Mesenchymal stem cell (in vitro differentiated cells and primary cell): Measurements from ENCODE around the gene SYT2.
"Not testable (repeated sequence)": the region's sequence is repeated elsewhere in the genome, so short reads cannot be mapped to it uniquely, and the experiment has no call there.

Experiments
- DNase-seq: peaks from one replicate; pipeline ENCODE4 v3.0.0-alpha.2; 2013
- H2AFZ ChIP-seq: one replicate; pipeline ENCODE4 v1.6.1; 2013; ENCODE audit warnings: low read depth, mild to moderate bottlenecking, control low read depth, inconsistent platforms, low read length, moderate library complexity
- H2AK5ac ChIP-seq: 2 replicates; pipeline ENCODE4 v1.6.1; 2013; ENCODE audit warnings: low read length, moderate library complexity, mild to moderate bottlenecking, inconsistent platforms; ENCODE audit not compliant: severe bottlenecking
- H2BK120ac ChIP-seq: one replicate; pipeline ENCODE4 v1.6.1; 2013; ENCODE audit warnings: low read depth, mild to moderate bottlenecking, inconsistent platforms, low read length, moderate library complexity
- H2BK12ac ChIP-seq, 2 experiments: one replicate each; pipeline ENCODE4 v1.6.1; 2013; ENCODE audit warnings: inconsistent platforms in 2 of 2, low read length in 2 of 2, mild to moderate bottlenecking in 2 of 2, moderate library complexity in 2 of 2, control low read depth in 1 of 2
- H2BK15ac ChIP-seq: one replicate; pipeline ENCODE4 v1.6.1; 2013; ENCODE audit warnings: mild to moderate bottlenecking, low read depth, inconsistent platforms; ENCODE audit not compliant: poor library complexity, severe bottlenecking
- H2BK5ac ChIP-seq: 2 replicates; pipeline ENCODE4 v1.6.1; 2013; ENCODE audit warnings: low read depth, mild to moderate bottlenecking, low read length, control low read depth, inconsistent platforms; ENCODE audit not compliant: poor library complexity, severe bottlenecking
- H3K14ac ChIP-seq, 2 experiments: one replicate each; pipeline ENCODE4 v1.6.1; 2013; ENCODE audit warnings: inconsistent platforms in 2 of 2, low read length in 2 of 2, control low read depth in 1 of 2, mild to moderate bottlenecking in 1 of 2, moderate library complexity in 1 of 2
- H3K18ac ChIP-seq, 2 experiments: one replicate each; pipeline ENCODE4 v1.6.1; 2013; ENCODE audit warnings: inconsistent platforms in 2 of 2, low read length in 2 of 2, control low read depth in 1 of 2, low read depth in 1 of 2, mild to moderate bottlenecking in 1 of 2
- H3K23ac ChIP-seq, 2 experiments: one replicate each; pipeline ENCODE4 v1.6.1; 2013; ENCODE audit warnings: inconsistent platforms in 2 of 2, low read length in 2 of 2, mild to moderate bottlenecking in 2 of 2, moderate library complexity in 2 of 2, control low read depth in 1 of 2
- H3K27ac ChIP-seq: 2 replicates; pipeline ENCODE4 v1.5.1; 2013; ENCODE audit warnings: mild to moderate bottlenecking, moderate library complexity, low read length, control low read depth, inconsistent platforms; ENCODE audit not compliant: poor library complexity, severe bottlenecking
- H3K27me3 ChIP-seq, 2 experiments: 2 replicates each; pipeline versions ENCODE4 v1.6.1 to v1.7.0; 2013; ENCODE audit warnings: low read length in 2 of 2, mild to moderate bottlenecking in 2 of 2, moderate library complexity in 2 of 2, control low read depth in 1 of 2, inconsistent platforms in 1 of 2; ENCODE audit not compliant: control insufficient read depth in 1 of 2, insufficient read depth in 1 of 2
- H3K36me3 ChIP-seq, 2 experiments: 2 replicates each; pipeline versions ENCODE4 v1.6.1 to v1.7.0; 2013; ENCODE audit warnings: low read length in 2 of 2, control low read depth in 1 of 2, inconsistent platforms in 1 of 2, low read depth in 1 of 2, mild to moderate bottlenecking in 1 of 2; ENCODE audit not compliant: insufficient read depth in 2 of 2, control insufficient read depth in 1 of 2
- H3K4ac ChIP-seq, 2 experiments: one replicate each; pipeline ENCODE4 v1.6.1; 2013; ENCODE audit warnings: inconsistent platforms in 2 of 2, low read length in 2 of 2, mild to moderate bottlenecking in 2 of 2, moderate library complexity in 2 of 2, control low read depth in 1 of 2, low read depth in 1 of 2
- H3K4me1 ChIP-seq: 2 replicates; pipeline ENCODE4 v1.6.1; 2013; ENCODE audit warnings: low read depth, low read length, control low read depth; ENCODE audit not compliant: control insufficient read depth, insufficient read depth
- H3K4me2 ChIP-seq: 2 replicates; pipeline ENCODE4 v1.6.1; 2013; ENCODE audit warnings: low read length, mild to moderate bottlenecking, inconsistent platforms; ENCODE audit not compliant: poor library complexity, severe bottlenecking
- H3K4me3 ChIP-seq, 2 experiments: 2 replicates each; pipeline versions ENCODE4 v1.5.1 to v1.7.0; 2013; ENCODE audit warnings: low read length in 2 of 2, mild to moderate bottlenecking in 2 of 2, control low read depth in 1 of 2, low read depth in 1 of 2; ENCODE audit not compliant: insufficient read depth in 1 of 2
- H3K79me1 ChIP-seq: replicated peaks from 2 replicates; pipeline ENCODE4 v1.6.1; 2013; ENCODE audit warnings: mild to moderate bottlenecking, control low read depth, low read length, inconsistent platforms; ENCODE audit not compliant: poor library complexity, severe bottlenecking
- H3K9ac ChIP-seq: 2 replicates; pipeline ENCODE4 v1.7.0; 2013; ENCODE audit warnings: mild to moderate bottlenecking, low read length, moderate library complexity
- H3K9me3 ChIP-seq: 2 replicates; pipeline ENCODE4 v1.7.0; 2013; ENCODE audit warnings: mild to moderate bottlenecking, low read length; ENCODE audit not compliant: control insufficient read depth
- H4K8ac ChIP-seq: one replicate; pipeline ENCODE4 v1.6.1; 2013; ENCODE audit warnings: inconsistent platforms, mild to moderate bottlenecking, low read length, moderate library complexity
- H4K91ac ChIP-seq: one replicate; pipeline ENCODE4 v1.6.1; 2013; ENCODE audit warnings: mild to moderate bottlenecking, low read length, inconsistent platforms
- WGBS: methylation state at CpG from one replicate; pipeline ENCODE4 v1.1.7; 2013; ENCODE audit warnings: mixed read lengths; 5-methylcytosine and 5-hydroxymethylcytosine counted together

The SYT2 gene

GRCh38 chr1:202622388-202622787 lies 87.9 kb downstream of the SYT2 start:
- no peak overlapping the region for H4K8ac ChIP-seq
- H3K27me3 ChIP-seq = peaks cover 0 to 42% of the 10 kb centered on the region in 2 experiments
- no peaks in the 10 kb centered on the region for H3K79me1 ChIP-seq
- no peak overlapping the region for H3K27ac ChIP-seq
- H2BK5ac ChIP-seq = no peak overlapping the region
- no peak overlapping the region for H2AFZ ChIP-seq
- 87% methylated on average over 8 of the region's 8 CpGs for WGBS
- H2BK120ac ChIP-seq = no peak overlapping the region
- H3K36me3 ChIP-seq = no peaks in the 10 kb centered on the region
- peak overlapping the region in 1 of 2 experiments; percentile 20 for H3K4ac ChIP-seq
- H2BK12ac ChIP-seq = peak overlapping the region in 1 of 2 experiments; percentile 12
- H3K4me2 ChIP-seq = no peak overlapping the region
- H3K4me3 ChIP-seq = no peak overlapping the region
- no peak overlapping the region for H2BK15ac ChIP-seq
- H3K9ac ChIP-seq = no peak overlapping the region
- H4K91ac ChIP-seq = no peak overlapping the region
- peaks cover 39% of the 10 kb centered on the region for H3K4me1 ChIP-seq
- H3K14ac ChIP-seq = no peak overlapping the region
- no peak overlapping the region for H3K23ac ChIP-seq
- DNase-seq = no peak
- no peaks in the 10 kb centered on the region for H3K9me3 ChIP-seq
- peak overlapping the region in 1 of 2 experiments; percentile 52 for H3K18ac ChIP-seq
- no peak overlapping the region for H2AK5ac ChIP-seq

DNA sequence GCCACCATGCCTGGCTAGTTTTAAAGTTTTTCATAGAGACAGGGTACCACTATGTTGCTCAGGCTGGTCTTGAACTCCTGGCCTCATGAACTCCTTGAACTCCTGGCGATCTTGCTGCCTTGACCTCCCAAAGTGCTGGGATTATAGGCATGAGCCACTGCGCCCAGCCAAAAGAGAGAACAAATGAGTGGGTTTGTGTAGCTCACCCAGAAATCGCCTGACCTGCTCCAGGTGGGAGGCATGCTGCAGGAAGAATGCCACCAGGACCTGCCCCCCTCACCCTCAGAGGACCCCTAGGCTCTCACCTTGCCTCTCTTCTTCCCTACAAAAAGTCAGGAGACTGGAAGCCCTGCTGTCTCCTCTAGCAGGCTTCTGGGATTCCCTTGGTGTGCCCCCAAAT lies 88.8 kb downstream of the SYT2 start:
- 91% methylated on average over 3 of the region's 3 CpGs for WGBS
- Histone ChIP-seq H2BK15ac (no peak overlapping the region), H3K9ac (no peak overlapping the region), H2AFZ (no peak overlapping the region), H3K4me2 (no peak overlapping the region), H3K79me1 (no peaks in the 10 kb centered on the region), H4K91ac (no peak overlapping the region), H2BK12ac (peak overlapping the region in 1 of 2 experiments; percentile 25), H2BK120ac (no peak overlapping the region), H2BK5ac (no peak overlapping the region), H3K4ac (no peak overlapping the region), H3K18ac (no peak overlapping the region), H3K23ac (no peak overlapping the region), H3K27me3 (peaks cover 0 to 37% of the 10 kb centered on the region in 2 experiments), H4K8ac (no peak overlapping the region), H3K4me1 (peaks cover 44% of the 10 kb centered on the region), H3K9me3 (no peaks in the 10 kb centered on the region), H2AK5ac (no peak overlapping the region), H3K36me3 (no peaks in the 10 kb centered on the region), H3K27ac (no peak overlapping the region), H3K4me3 (no peak overlapping the region), H3K14ac (no peak overlapping the region)
- no peak for DNase-seq

- not testable (repeated sequence) for H2BK120ac ChIP-seq, H2BK12ac ChIP-seq, H3K4me3 ChIP-seq
Observed at GRCh38 chr1:202620036-202620435, 90.2 kb downstream of the SYT2 start.

GRCh38 chr1:202619505-202619904 lies 90.7 kb downstream of the SYT2 start:
- Histone ChIP-seq H4K8ac (no peak overlapping the region), H3K14ac (no peak overlapping the region), H3K9ac (no peak overlapping the region), H2BK15ac (no peak overlapping the region), H4K91ac (no peak overlapping the region), H3K4me1 (peaks cover 53% of the 10 kb centered on the region), H2BK5ac (no peak overlapping the region), H3K4me2 (no peak overlapping the region), H3K27me3 (peaks cover 0 to 27% of the 10 kb centered on the region in 2 experiments), H2BK12ac (no peak overlapping the region), H3K9me3 (no peaks in the 10 kb centered on the region), H3K4ac (no peak overlapping the region), H3K79me1 (no peaks in the 10 kb centered on the region), H3K18ac (no peak overlapping the region), H2BK120ac (no peak overlapping the region), H3K4me3 (no peak overlapping the region), H3K23ac (no peak overlapping the region), H3K27ac (no peak overlapping the region), H3K36me3 (no peaks in the 10 kb centered on the region), H2AK5ac (no peak overlapping the region), H2AFZ (no peak overlapping the region)
- WGBS = 92% methylated on average over 2 of the region's 2 CpGs
- no peak for DNase-seq

More at GRCh38 chr1:202620036-202620435, 90.2 kb downstream of the SYT2 start:
- not testable (repeated sequence) for H3K4ac ChIP-seq, H3K27ac ChIP-seq, H3K9ac ChIP-seq, H2BK5ac ChIP-seq, H3K23ac ChIP-seq, H2AFZ ChIP-seq, H3K36me3 ChIP-seq, H3K4me2 ChIP-seq, DNase-seq, H4K8ac ChIP-seq, H3K14ac ChIP-seq, H3K9me3 ChIP-seq, H2AK5ac ChIP-seq, H2BK15ac ChIP-seq, H3K18ac ChIP-seq, H4K91ac ChIP-seq, H3K79me1 ChIP-seq
- peaks cover 54% of the 10 kb centered on the region for H3K4me1 ChIP-seq
- H3K27me3 ChIP-seq = peaks cover 0 to 31% of the 10 kb centered on the region in 2 experiments
- WGBS = 100% methylated on average over 2 of the region's 2 CpGs
